Pericardium fibroblast (primary cell): ENCODE results near the gene EFNB3. TPM values are rescaled to one million over a fixed set of nuclear protein-coding genes. Genes with fewer than 3 reads are reported as not detected.

Experiments
- total RNA-seq: library from RNA; depleted of rRNA; stranded (reverse); fragments of >200 nt; gene quantifications from 2 replicates; pipeline ENCODE4 v1.2.3, GENCODE V29; 2015

Gene EFNB3
- total RNA-seq = 3.3 and 4.9 TPM in 2 replicates

GRCh38 chr17:7704601-7705268 is at the start of gene EFNB3:
Gene EFNB3 (plus strand): TSS chr17:7705202. CDS start chr17:7705599, 397 bp downstream.

GRCh38 chr17:7687072-7687907 is 17.7 kb upstream of the EFNB3 start, which contains the start of gene TP53:
Gene TP53 (minus strand): TSS chr17:7687490. CDS start chr17:7676594, 10,896 bp downstream.

GRCh38 chr17:7687908-7688807 is 16.8 kb upstream of the EFNB3 start, which contains the start of gene WRAP53:
Gene WRAP53 (plus strand): TSS chr17:7688477. CDS start chr17:7688649, 172 bp downstream.

GRCh38 chr17:7716901-7717755 is 12.1 kb downstream of the EFNB3 start, which contains the start of gene DNAH2:
Gene DNAH2 (plus strand): TSS chr17:7717744. CDS start chr17:7719735, 1,991 bp downstream.

Other genes starting within 250 kb of the EFNB3 start
- 25.4 and 29.3 TPM in 2 replicates for gene ZBTB4, start 225.6 kb upstream of the EFNB3 start, total RNA-seq
- not detected in 2 replicates for gene SLC35G6, start 223.8 kb upstream of the EFNB3 start, total RNA-seq
- gene POLR2A, start 220.8 kb upstream of the EFNB3 start, total RNA-seq = 35.5 and 50.7 TPM in 2 replicates
- gene TNFSF12, start 156.1 kb upstream of the EFNB3 start, total RNA-seq = 14.1 and 17.4 TPM in 2 replicates
- gene TNFSF13, start 146.5 kb upstream of the EFNB3 start, total RNA-seq = 2.1 and 3.6 TPM in 2 replicates
- gene SENP3, start 143.3 kb upstream of the EFNB3 start, total RNA-seq = 45.6 and 47.5 TPM in 2 replicates
- 13.4 and 22.7 TPM in 2 replicates for gene CD68, start 125.6 kb upstream of the EFNB3 start, total RNA-seq
- 115 and 144 TPM in 2 replicates for gene MPDU1, start 121.3 kb upstream of the EFNB3 start, total RNA-seq
- 0.12 and 0.85 TPM in 2 replicates for gene SOX15, start 115.1 kb upstream of the EFNB3 start, total RNA-seq
- gene FXR2, start 90.3 kb upstream of the EFNB3 start, total RNA-seq = 17.7 and 41.3 TPM in 2 replicates
- 58.8 and 85.5 TPM in 2 replicates for gene SAT2, start 77.4 kb upstream of the EFNB3 start, total RNA-seq
- 0.12 and 4.1 TPM in 2 replicates for gene SHBG, start 75.1 kb upstream of the EFNB3 start, total RNA-seq
- 0.93 TPM in 1 of 2 replicates, not detected in the other for gene ATP1B2, start 54.3 kb upstream of the EFNB3 start, total RNA-seq
- 44.9 and 63.2 TPM in 2 replicates for gene TP53, start 17.7 kb upstream of the EFNB3 start, total RNA-seq
- gene WRAP53, start 16.7 kb upstream of the EFNB3 start, total RNA-seq = 3.3 and 6.8 TPM in 2 replicates
- gene DNAH2, start 12.5 kb downstream of the EFNB3 start, total RNA-seq = 0.26 and 1.1 TPM in 2 replicates
- gene KDM6B, start 129.0 kb downstream of the EFNB3 start, total RNA-seq = 2.9 and 9.8 TPM in 2 replicates
- 7.8 and 67.0 TPM in 2 replicates for gene TMEM88, start 149.9 kb downstream of the EFNB3 start, total RNA-seq
- 83.2 and 132 TPM in 2 replicates for gene NAA38, start 152.4 kb downstream of the EFNB3 start, total RNA-seq
- gene CYB5D1, start 152.8 kb downstream of the EFNB3 start, total RNA-seq = 5.5 and 5.7 TPM in 2 replicates
- gene CHD3, start 183.6 kb downstream of the EFNB3 start, total RNA-seq = 77.5 and 82.6 TPM in 2 replicates
- 1.6 and 9.0 TPM in 2 replicates for gene RNF227, start 211.1 kb downstream of the EFNB3 start, total RNA-seq
- 0.23 TPM in 1 of 2 replicates, not detected in the other for gene KCNAB3, start 224.7 kb downstream of the EFNB3 start, total RNA-seq
- 54.7 and 64.3 TPM in 2 replicates for gene TRAPPC1, start 226.7 kb downstream of the EFNB3 start, total RNA-seq
- gene CNTROB, start 227.0 kb downstream of the EFNB3 start, total RNA-seq = 14.1 and 15.2 TPM in 2 replicates